Stimulated activated CD8-positive, alpha-beta memory T cell treated with anti-CD3 and anti-CD28 coated beads, Interleukin-7, amount 100 ng/mL, for 4 hours (primary cell): ENCODE measurements around the gene MYL11.
A peak's percentile ranks its signal among the peaks of the same experiment; 100 is the strongest.
"Not testable (repeated sequence)": the region's sequence is repeated elsewhere in the genome, so short reads cannot be mapped to it uniquely, and the experiment has no call there.

Experiments
- DNase-seq, 2 donors: peaks; one replicate each; pipeline ENCODE4 v3.0.0-alpha.2; 2020; ENCODE audit warnings: low read depth in 2 of 2

The MYL11 gene

DNA sequence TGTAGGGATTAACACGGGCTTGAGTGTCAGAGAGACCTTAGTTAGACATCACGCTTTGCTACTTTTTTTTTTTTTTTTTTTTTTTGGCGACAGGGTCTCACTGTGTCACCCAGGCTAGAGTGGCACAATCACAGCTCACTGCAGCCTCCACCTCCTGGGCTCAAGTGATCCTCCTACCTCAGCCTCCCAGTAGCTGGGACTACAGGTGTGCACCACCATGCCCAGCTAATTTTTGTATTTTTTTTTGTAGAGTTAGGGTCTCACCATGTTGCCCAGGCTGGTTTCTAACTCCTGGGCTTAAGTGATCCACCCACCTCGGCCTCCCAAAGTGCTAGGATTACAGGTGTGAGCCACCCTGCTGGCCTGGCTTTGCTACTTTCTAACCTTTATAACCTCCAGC is 22.0 kb downstream of the MYL11 start:
- not testable (repeated sequence) for DNase-seq

DNA sequence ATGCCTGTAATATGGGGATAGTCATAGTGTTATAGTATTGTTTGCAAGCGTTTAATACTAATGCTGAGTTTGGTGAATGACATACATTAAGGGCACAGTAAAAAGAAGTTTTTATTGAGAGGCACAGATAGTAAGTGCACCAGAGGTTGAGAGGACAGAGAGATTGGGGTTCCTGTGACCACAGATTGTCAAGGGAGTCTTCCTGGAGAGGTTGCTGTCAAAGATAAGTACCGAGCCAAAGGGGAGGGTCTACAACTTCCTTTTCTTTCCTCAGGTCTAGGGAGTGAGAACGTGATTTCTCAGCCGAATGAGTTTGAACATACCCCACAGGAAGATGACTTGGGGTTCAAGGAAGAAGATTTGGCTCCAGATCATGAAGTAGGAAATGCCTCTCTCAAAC is 22.5 kb downstream of the MYL11 start:
- no peak for DNase-seq

DNA sequence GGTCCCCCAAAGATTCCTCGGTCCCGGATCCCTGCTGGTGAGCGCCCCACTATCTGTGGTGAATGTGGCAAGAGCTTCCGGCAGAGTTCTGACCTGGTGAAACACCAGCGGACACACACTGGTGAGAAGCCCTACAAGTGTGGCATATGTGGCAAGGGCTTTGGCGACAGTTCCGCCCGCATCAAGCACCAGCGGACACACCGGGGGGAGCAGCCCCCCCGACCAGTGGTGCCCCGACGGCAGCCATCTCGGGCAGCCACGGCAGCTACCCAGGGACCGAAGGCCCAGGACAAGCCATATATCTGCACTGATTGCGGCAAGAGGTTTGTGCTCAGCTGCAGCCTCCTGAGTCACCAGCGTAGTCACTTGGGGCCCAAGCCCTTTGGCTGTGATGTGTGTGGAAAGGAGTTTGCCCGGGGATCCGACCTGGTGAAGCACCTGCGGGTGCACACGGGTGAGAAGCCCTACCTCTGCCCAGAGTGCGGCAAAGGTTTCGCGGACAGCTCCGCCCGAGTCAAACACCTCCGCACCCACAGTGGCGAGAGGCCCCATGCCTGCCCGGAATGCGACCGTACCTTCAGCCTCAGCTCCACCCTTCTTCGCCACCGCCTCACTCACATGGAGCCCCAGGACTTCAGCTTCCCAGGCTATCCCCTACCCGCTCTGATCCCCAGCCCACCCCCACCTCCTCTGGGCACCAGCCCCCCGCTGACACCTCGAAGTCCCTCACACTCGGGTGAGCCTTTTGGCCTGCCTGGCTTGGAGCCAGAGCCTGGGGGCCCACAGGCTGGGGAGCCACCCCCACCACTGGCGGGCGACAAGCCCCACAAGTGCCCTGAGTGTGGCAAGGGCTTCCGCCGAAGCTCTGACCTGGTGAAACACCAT is 23.4 kb downstream of the MYL11 start:
- no peak for DNase-seq

DNA sequence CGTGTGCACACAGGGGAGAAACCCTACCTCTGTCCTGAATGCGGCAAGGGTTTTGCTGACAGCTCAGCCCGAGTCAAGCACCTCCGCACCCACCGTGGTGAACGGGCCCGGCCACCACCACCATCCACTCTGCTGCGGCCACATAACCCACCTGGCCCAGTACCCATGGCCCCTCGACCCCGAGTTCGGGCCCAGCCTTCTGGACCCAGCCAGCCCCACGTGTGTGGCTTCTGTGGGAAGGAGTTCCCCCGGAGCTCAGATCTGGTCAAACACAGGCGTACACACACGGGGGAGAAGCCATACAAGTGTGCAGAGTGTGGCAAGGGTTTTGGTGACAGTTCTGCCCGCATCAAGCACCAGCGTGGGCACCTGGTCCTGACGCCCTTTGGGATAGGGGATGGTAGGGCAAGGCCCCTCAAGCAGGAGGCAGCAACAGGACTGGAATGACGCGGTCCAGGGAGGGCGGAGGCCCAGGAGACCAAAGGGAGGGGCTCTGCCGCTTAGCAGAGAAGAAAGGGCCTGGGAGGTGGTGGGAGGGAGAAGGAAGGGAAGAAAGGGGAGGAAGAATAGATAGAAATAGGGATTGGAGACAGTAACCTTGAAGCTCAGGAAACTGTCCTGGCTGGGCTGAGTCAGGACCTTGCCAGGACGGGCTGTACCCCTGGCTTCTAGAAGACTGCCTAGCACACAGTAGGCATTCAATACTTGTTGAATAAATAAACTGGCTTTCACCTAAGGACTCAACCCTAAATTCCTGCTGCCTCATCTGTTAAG is 24.2 kb downstream of the MYL11 start:
- no peak for DNase-seq

DNA sequence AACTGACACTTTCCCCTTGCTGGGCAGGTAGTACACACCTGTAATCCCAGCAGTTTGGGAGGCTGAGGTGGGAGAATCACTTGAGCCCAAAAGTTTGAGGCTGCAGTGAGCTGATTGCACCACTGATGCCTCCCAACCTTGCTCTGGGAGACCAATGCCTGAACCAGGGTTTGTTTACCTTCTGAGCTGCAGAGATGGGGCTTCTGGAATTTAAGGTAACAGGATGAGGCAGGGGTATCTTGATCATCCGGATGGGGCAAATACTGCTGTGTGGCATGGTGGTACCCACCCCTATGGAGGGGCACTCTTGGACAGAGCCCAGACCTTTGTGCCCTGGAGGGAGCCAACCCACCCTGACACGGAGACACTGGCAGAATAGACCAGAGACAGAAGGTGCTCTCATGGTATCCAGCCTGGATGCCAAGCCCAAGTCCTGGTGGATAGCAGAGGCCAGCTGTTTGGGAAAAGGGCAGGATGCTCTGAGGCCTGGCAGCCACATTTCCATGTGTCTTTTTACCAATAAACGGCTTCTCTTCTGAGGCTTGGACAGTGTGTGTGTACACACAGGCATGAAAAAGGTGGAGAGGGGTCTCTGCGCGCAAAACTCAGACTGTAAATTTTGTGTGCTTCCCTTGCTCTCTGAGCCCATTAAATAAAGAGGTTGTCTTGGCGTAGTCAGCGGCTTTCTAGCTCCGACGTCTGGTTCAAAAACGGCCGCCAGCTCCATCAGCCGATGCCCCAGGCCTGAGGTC is 25.0 kb downstream of the MYL11 start:
- DNase-seq: no peak

DNA sequence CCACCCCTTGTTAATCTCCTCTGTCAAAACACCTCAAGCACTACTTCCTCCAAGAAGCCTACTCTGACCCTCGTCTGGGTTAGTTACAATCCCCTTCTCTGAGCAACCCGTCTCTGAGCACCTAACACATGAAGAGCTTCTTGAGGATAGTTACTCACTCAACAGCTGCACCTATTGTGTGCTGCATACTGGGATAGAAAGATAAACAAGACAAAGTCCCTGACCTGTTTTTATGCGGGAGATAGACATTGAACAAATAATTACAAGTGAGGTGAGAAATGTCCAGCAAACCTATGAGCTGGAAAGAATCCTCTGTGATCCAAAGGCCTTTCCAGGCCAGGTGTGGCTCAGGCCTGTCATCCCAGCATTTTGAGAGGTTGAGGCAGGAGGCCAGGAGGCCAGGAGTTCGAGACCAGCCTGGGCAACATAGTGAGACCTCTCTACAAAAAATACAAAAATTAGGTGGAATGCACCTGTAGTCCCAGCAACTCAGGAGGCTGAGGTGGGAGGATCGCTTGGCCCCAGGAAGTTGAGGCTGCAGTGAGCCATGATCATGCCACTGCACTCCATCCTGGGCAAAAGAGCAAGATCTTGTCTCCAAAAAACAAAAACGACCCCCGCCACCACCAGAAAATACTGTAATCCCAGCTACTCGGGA is 27.3 kb downstream of the MYL11 start:
- no peak for DNase-seq

DNA sequence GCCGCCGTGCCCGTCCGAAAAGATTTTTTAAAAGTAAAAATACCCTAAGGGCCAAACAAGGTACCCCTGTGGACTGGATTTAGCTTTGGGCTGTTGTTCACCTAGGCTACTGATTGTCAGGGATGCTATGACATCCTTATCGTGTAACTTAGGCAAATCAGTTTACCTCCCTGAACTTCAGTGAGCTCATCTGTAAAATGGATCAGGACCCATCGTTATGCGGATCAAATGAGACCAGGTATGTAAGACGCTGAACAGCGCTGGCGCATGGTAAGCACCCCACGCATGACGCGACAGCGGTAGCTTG is 32.1 kb downstream of the MYL11 start:
- DNase-seq: no peak

DNA sequence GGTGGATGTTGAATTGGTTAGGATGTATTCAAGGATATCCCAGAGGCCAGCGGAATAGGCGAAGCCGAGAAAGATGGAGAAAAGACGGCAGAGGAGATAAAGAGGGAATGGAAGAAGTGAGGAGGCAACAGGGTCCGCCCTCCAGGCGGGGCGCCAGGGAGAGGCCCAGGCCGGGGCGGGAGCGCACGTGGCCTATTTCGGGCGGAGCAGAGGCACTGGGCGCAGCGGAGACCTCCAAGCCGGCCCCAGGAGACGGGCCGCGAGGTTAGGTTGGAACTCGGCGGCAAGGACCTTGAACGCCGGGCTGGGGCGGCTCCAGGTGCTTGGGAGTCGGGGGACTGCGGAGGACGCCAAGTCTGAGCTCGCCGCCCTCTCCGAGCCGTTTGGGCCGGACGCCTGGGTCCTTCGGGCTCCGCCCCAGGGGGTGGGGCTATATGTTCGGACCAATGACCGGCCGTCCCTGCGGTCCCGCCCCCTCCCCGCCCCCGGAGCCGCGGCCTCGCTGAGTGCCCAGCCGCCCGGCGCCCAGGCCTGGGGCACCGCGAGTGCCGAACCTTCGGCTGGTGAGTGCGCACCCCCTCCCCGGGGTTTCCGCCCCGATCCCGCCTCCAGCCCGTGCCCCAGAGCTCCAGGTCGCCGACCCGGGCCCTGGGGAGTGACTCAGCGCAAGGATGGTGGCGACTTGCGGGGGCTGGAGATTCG is 32.7 kb downstream of the MYL11 start, which contains the start of gene ZNF771:
Gene ZNF771, plus strand, starts transcription at position 505 of the 702 bp plus-strand sequence. CDS start 448 bp downstream, outside the sequence.
- peak; percentile 70 to 88 for DNase-seq

DNA sequence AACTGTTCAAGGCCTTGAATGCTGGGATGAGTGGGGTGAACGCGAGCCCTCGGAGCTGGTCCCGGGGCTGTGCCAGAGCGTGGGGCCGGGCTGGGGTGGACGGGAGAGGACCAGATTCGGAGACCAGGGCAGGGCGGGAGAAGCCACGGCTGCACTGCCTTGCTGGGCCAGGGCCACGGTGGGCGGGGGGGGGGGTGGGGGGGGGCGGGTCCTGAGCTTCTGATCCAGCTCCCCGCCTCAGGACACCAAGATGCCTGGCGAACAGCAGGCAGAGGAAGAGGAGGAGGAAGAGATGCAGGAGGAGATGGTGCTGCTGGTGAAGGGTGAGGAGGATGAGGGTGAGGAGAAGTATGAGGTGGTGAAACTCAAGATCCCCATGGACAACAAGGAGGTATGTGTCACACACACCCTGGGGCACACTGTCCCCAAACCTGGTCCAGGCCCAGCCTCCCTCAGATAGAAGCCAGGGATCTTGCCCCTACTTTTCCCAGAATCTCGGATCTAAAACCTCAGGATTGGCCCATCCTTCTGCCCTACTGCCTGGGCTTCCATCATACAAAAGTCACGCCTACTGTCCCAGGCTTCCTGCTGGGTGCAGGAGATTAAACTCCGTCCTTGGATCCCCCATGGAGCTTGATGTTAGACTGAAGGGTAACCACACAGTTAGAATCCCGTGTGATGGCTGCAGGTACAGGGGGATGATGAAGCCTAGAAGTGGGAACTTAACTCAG is 33.4 kb downstream of the MYL11 start:
- no peak for DNase-seq

DNA sequence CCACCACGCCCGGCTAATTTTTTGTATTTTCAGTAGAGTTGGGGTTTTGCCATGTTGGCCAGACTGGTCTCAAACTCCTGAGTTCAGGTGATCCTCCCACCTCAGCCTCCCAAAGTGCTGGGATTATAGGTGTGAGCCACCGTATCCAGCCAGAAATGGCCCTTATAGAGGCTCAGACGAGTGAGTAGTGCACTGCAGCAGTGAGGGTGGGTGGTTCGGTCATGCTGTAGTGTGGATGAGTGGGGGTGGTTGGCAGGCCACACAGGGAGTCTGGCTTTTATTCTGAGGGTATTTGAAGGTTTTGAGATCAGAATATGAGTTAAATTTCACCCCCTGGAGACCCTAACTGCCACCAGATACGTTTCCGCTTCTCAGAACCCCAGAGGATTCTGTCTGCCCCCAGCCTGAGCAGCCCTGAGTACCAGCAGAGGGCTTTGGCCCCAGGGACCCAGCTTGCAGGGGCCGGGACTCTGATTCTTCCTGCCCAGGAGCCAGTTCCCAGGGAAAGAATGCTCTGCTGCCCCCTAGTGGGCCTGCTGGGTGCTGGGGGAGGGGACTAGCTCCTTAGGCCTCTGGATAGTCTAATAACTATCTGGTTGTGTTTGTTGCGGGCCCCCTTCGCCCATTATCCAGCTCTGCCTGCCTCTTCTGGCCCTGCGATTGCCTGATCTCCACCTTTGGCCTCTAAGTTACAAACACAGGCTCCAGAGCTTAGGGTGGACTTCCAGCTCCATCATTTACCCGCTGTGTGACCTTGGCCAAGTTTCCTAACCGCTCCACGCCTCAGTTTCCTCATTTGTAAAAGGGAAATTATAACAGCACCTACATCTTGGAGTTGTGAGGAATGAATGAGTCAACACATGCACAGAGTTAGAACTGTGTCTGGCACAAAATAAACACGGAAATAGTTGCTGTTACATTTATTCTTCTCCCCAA is 34.8 kb downstream of the MYL11 start:
- peak; percentile 80 to 86 for DNase-seq

DNA sequence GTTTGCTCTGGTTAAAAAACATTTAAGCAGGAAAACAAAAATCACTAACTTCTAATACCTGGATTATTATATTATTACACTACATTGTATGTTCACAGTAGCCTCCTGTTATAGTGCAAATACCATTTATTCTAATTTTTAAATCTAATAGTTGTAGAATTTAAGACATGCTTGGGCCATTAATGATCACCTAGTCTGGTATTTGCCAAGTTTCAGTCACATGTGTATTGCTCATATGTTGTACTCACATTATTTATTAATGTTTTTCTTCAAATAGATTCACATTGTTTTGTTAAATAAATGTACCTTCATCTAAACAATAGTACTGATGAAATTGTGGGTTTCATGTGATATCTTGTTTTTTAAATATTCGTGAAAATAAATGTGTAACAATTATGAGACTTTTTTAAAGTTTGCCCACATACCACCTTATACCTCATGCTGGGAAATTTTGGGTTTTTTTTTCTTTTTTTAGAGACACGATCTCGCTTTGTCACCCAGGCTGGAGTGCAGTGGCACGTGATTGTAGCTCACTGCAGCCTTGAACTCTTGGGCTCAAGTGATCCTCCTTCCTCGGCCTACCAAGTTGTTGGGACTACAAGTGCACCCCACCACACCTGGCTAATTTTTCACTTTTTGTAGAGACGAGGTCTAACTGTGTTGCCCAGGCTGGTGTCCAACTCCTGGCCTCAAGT is 38.7 kb downstream of the MYL11 start:
- DNase-seq: no peak

DNA sequence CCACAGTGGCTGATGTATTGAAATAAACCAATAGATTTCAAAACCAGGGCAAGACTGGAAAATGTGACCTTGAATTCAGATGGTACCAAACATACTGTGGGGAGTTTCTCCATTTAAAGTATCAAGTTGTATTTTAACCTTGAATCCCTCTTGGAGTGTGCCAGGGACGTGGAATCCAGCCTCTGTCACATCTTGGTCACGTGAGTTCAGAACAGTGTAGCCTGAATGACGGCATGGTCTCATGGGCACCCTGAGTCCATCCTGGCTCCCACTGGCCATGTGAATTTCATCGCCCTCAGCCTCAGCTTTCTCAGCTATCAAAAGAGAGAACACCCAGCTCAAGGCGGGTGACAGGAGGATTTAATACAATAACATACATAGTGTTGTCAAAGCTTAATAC is 39.6 kb downstream of the MYL11 start:
- DNase-seq: no peak

DNA sequence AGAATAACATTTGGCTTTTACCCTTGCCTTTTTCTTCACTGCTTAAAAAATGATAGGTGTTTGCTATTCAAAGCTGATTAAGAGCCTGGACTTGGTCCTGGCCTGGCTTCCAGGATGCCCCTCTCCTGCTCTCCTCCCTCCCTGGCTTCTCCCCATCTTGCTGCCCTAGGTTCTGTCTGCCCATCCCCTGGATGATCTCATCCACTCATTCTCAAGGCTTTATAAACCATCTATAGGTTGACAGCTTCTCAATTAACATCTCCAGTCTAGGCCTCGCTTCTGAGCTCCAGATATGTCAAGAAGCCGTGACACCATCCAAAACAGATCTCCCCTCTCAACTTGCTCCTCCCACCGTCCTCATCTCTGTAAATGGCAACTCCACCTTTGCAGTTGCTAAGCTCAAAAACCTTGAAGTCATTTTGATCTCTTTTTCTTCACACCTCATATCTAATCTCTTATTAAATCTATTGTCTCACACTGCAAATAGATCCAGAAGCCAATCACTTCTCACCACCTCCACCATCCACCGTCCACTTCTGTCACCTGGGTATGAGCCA is 41.5 kb downstream of the MYL11 start:
- no peak for DNase-seq

DNA sequence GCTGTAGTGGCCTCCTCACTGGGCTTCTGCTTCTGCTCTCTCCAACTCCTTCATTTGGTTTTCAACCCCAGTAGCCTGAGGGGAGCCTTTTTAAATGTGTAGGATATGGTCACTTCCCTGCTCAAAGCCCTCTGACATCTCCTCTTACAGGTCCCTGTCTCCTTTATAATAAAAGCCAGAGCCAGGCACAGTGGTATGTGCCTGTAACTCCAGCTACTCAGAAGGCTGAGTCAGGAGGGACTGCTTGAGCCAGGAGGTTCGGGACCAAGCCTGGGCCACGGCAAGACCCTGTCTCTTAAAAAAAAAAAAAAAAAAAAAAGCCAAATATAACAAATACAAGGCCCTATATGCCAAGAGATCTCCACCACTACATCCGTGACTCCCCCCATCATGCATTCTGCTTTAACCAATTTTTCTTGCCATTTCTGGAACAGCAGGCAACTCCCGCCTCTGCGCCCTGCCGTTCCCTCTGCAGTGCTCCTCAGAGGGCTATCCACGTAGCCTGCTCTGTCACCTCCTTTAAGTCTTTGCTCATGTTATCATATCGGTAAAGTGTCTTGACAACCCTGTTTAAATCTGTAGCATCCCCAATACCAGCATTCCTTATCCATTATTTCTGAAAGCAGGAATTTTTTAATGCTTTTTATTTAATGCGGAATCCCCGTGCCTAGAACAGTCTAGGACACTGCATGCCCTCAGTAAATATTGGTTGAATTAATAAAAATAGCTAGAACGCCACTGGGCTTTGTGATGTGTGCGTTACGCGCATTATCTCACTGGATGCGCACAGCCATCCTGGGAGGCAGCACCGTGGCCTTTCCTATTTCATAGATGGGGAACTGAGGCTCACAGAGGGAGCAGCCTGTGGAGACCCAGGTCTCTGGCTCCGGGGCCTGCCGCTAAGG is 42.3 kb downstream of the MYL11 start:
- no peak for DNase-seq

DNA sequence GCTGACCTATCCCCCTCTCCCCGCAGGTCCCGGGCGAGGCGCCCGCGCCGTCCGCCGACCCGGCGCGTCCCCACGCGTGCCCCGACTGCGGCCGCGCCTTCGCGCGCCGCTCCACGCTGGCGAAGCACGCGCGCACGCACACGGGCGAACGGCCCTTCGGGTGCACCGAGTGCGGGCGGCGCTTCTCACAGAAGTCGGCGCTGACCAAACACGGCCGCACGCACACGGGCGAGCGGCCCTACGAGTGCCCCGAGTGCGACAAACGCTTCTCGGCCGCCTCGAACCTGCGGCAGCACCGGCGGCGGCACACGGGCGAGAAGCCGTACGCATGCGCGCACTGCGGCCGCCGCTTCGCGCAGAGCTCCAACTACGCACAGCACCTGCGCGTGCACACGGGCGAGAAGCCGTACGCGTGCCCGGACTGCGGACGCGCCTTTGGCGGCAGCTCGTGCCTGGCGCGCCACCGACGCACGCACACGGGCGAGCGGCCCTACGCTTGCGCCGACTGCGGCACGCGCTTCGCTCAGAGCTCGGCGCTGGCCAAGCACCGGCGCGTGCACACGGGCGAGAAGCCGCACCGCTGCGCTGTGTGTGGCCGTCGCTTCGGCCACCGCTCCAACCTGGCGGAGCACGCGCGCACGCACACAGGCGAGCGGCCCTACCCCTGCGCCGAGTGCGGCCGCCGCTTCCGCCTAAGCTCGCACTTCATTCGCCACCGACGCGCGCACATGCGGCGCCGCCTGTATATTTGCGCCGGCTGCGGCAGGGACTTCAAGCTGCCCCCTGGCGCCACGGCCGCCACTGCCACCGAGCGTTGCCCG is 43.1 kb downstream of the MYL11 start:
- DNase-seq: peak; percentile 72 to 89

DNA sequence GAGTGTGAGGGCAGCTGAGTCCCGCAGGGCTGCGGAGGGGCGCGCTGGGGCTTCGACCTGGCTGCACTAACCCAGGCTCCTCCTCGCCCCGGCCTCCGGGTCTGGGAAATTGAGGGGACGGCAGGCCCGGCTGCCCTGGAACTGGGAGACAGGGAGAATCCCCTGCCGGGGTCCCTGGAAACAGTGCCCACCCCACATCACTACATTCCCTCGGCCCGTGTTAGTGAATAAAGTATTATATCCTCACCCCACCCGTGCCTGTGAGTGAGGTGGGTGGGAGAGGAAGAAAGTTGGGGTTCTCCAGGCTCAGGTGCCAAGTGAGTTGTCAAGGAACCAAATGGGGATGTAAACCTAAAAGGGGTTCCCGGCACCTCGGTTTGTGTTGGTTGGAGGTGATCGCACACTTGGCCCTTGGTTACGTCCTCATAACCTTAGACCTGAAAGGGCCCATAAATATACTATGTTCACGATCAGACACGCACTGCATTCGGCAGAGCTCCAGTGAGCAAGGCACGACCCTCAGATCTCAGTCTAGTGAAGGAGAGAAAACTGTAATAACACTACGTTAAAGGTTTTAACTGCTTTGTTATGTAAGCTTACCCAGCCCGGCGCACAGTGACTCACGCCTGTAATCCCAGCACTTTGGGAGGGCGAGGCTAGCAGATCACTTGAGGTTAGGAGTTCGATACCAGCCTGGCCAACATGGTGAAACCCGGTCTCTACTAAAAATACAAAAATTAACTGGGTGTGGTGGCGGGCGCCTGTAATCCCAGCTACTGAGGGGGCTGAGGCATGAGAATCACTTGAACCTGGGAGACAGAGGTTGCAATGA is 44.0 kb downstream of the MYL11 start:
- no peak for DNase-seq
